ENCODE measurements around the gene DDIT4.
"Not testable (repeated sequence)": the region's sequence is repeated elsewhere in the genome, so short reads cannot be mapped to it uniquely, and the experiment has no call there.

The DDIT4 gene

GRCh38 chr10:72275351-72276012 lies 1.8 kb downstream of the DDIT4 start:
- peak overlapping the region; percentile 99 for H3K9ac ChIP-seq (ENCODE audit: low read length)
- H3K36me3 ChIP-seq (ENCODE audit: control insufficient read depth, insufficient read depth, low read length), result peaks cover 10% of the 10 kb centered on the region
- no peaks in the 10 kb centered on the region for H3K27me3 ChIP-seq (ENCODE audit: control insufficient read depth, insufficient read depth, low read length)
- H3K4me1 ChIP-seq (ENCODE audit: control insufficient read depth, insufficient read depth, low read length), result peaks cover 31% of the 10 kb centered on the region
- H3K4me3 ChIP-seq (ENCODE audit: low read length), result peak overlapping the region; percentile 97
- H3K9me3 ChIP-seq (ENCODE audit: control insufficient read depth, low read length), result no peaks in the 10 kb centered on the region

DNA sequence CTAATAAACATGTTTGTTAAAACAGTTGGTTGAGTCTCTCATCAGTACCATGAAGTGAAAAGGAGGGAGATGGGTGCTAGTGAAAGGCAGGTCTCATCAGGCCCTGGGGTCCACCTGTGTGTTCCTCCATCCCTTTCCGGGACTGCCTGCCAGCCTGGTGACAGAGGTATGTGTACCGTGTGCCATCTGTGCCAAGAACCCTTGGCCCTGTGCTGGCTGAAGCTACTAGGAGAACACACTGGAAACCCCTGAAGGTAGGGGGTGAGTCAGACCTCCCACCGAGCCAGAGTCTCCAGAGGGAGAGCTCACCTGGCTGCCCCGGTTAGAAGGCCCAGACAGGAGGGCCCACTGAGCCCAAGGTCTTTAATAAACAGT lies 2.3 kb downstream of the DDIT4 start:
- H3K9me3 ChIP-seq (ENCODE audit: control insufficient read depth, low read length), result no peaks in the 10 kb centered on the region
- peak overlapping the region; percentile 99 for H3K9ac ChIP-seq (ENCODE audit: low read length)
- no peaks in the 10 kb centered on the region for H3K27me3 ChIP-seq (ENCODE audit: control insufficient read depth, insufficient read depth, low read length)
- peaks cover 31% of the 10 kb centered on the region for H3K4me1 ChIP-seq (ENCODE audit: control insufficient read depth, insufficient read depth, low read length)
- peaks cover 10% of the 10 kb centered on the region for H3K36me3 ChIP-seq (ENCODE audit: control insufficient read depth, insufficient read depth, low read length)
- H3K4me3 ChIP-seq (ENCODE audit: low read length), result no peak overlapping the region

DNA sequence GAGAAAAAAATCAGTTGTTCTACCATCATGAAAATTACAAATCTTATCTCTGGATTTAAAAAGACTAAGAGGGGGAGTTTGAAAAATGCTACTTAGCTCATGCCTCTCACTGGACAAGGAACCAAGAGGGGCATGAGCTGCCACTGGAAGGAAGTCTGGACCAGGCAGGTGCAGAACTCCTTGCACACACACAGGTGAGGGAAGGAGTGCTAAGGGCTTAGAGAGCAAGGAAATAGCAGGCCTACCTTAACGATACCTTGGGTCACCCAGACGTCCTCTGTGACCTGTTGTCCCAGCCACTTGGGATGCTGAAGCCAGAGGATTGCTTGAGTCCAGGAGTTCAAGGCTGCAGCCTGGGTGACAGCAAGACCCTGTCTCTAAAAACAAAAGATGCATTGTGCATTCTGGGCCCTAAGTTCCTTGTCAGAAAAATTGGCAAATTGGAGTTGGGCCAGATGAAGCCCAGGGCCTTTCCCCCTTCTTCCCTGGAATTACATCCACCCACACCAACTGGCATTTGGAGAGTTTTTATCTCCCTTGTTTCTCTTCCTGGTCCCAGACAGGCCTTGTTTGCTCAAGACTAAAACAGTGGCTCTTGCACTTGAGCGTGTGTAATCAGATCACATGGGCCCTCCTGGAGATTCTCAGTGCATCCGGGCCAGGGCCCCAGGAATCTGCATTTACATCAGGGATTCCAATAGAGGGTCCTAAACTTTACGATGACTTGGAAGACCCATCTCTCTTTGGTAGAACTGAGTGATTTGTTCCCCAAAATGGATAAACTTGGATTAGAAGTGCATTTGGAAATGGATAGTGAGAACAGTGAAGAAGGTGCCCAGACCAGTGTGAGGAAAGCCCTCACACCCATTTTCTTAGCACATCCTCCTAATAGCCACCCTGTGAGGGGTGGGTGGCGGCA lies 3.0 kb downstream of the DDIT4 start:
- no peaks in the 10 kb centered on the region for H3K27me3 ChIP-seq (ENCODE audit: control insufficient read depth, insufficient read depth, low read length)
- no peak overlapping the region for H3K4me3 ChIP-seq (ENCODE audit: low read length)
- peak overlapping the region; percentile 99 for H3K9ac ChIP-seq (ENCODE audit: low read length)
- peaks cover 10% of the 10 kb centered on the region for H3K36me3 ChIP-seq (ENCODE audit: control insufficient read depth, insufficient read depth, low read length)
- no peaks in the 10 kb centered on the region for H3K9me3 ChIP-seq (ENCODE audit: control insufficient read depth, low read length)
- H3K4me1 ChIP-seq (ENCODE audit: control insufficient read depth, insufficient read depth, low read length), result peaks cover 31% of the 10 kb centered on the region

DNA sequence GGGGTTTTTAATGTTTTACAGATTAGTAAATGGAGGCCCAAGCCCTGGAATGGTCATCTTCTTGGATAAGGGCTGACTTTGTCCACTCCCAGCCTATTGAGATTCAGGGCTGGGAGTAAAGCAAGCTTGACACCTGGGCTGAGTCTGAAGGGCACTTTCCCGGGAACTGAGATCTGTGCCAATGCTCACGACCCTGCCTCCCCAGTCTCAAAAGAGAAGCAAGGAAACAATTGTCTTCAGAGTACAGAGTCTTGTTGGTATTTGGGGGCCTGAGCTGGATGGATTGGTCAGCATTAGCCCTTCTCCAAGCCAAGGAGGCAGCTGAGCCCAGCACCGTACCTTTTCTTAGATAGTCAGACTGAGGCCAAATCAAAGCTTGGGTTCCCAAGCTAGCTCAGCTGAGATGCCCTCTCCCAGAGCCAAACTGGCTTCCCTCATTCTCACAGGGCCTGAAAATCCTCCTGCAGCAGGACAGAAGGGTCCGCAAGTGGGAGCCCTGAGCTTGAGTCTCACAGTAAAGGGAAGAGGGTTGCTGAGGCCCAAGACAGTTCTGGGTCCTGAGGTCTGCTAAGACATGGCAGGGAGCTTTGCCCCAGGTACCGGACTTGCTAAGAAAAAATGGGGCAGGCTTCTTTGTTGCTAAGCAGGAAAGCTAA lies 3.7 kb downstream of the DDIT4 start:
- Histone ChIP-seq H3K9me3 (ENCODE audit: control insufficient read depth, low read length) (no peaks in the 10 kb centered on the region), H3K4me3 (ENCODE audit: low read length) (no peak overlapping the region), H3K36me3 (ENCODE audit: control insufficient read depth, insufficient read depth, low read length) (peaks cover 10% of the 10 kb centered on the region), H3K27me3 (ENCODE audit: control insufficient read depth, insufficient read depth, low read length) (no peaks in the 10 kb centered on the region), H3K4me1 (ENCODE audit: control insufficient read depth, insufficient read depth, low read length) (peaks cover 26% of the 10 kb centered on the region), H3K9ac (ENCODE audit: low read length) (peak overlapping the region; percentile 11)

DNA sequence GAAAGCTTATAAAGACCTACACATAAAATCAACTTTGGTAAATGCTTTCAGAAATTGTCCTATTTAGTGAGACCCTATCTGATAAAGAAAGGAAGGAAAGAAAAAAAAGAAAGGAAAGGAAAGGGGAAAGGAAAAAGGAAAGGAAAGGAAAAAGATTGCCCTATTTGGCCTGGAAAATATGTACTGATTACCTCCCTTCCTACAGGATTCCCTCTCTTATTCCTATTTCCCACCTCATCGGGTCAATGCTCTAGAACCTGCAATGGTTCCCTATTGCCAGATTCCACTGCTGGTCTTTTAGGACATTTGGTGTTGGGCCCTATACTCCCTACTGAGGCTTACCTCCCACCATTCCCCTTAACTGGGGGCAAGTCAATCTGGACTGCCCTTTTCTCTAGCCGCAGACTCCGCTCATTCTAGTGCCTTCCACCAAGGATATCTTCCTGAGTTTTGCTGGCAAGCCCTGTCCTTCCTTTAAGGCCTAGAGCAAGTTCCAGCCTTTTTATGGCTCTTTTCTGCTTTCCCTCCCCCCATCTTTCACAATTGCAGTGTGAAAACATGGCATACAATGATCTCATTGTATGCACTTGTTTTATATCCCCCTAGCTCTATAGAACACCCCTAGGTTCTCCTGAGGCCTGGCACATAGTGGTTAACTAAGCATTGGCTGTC lies 4.4 kb downstream of the DDIT4 start:
- H3K9ac ChIP-seq (ENCODE audit: low read length), result peak overlapping the region; percentile 11
- no peaks in the 10 kb centered on the region for H3K27me3 ChIP-seq (ENCODE audit: control insufficient read depth, insufficient read depth, low read length)
- no peak overlapping the region for H3K4me3 ChIP-seq (ENCODE audit: low read length)
- peaks cover 21% of the 10 kb centered on the region for H3K4me1 ChIP-seq (ENCODE audit: control insufficient read depth, insufficient read depth, low read length)
- peaks cover 10% of the 10 kb centered on the region for H3K36me3 ChIP-seq (ENCODE audit: control insufficient read depth, insufficient read depth, low read length)
- no peaks in the 10 kb centered on the region for H3K9me3 ChIP-seq (ENCODE audit: control insufficient read depth, low read length)

GRCh38 chr10:72278668-72279393 lies 5.1 kb downstream of the DDIT4 start:
- peaks cover 10% of the 10 kb centered on the region for H3K36me3 ChIP-seq (ENCODE audit: control insufficient read depth, insufficient read depth, low read length)
- H3K27me3 ChIP-seq (ENCODE audit: control insufficient read depth, insufficient read depth, low read length), result no peaks in the 10 kb centered on the region
- H3K9ac ChIP-seq (ENCODE audit: low read length), result no peak overlapping the region
- no peak overlapping the region for H3K4me3 ChIP-seq (ENCODE audit: low read length)
- no peaks in the 10 kb centered on the region for H3K9me3 ChIP-seq (ENCODE audit: control insufficient read depth, low read length)
- peaks cover 21% of the 10 kb centered on the region for H3K4me1 ChIP-seq (ENCODE audit: control insufficient read depth, insufficient read depth, low read length)

DNA sequence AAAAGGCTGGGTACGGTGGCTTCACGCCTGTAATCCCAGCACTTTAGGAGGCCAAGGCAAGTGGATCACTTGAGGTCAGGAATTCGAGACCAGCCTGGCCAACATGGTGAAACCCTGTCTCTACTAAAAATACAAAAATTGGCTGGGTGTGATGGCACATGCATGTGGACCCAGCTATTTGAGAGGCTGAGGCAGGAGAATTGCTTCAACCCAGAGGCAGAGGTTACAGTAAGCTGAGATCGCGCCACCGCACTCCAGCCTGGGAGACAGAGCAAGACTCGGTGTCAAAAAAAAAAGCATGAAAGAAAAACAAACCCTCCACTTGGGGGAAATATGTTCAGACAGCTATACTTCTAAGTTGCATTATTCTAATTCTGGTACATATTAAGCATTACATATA lies 5.9 kb downstream of the DDIT4 start:
- peaks cover 21% of the 10 kb centered on the region for H3K4me1 ChIP-seq (ENCODE audit: control insufficient read depth, insufficient read depth, low read length)
- H3K4me3 ChIP-seq (ENCODE audit: low read length); H3K27me3 ChIP-seq (ENCODE audit: control insufficient read depth, insufficient read depth, low read length); H3K9ac ChIP-seq (ENCODE audit: low read length); H3K9me3 ChIP-seq (ENCODE audit: control insufficient read depth, low read length): not testable (repeated sequence)
- H3K36me3 ChIP-seq (ENCODE audit: control insufficient read depth, insufficient read depth, low read length), result peaks cover 10% of the 10 kb centered on the region

DNA sequence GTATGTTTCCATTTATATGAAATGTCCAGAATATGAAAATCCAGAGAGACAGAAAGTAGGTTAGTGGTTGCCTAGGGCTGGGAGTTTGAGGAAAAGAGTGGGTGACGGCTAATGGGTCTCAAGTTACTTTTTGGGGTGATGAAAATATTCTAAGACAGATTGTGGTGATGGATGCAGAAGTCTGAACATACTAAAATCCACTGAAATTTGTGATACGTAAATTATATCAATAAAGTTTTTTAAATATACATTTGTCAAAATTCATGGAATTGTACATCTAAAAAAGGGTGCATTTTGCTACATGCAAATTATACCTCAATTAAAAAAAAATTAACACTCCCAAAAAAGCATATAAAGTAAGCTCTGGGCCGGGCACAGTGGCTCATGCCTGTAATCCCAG lies 9.4 kb downstream of the DDIT4 start:
- H3K27me3 ChIP-seq (ENCODE audit: control insufficient read depth, insufficient read depth, low read length), result no peaks in the 10 kb centered on the region
- H3K9me3 ChIP-seq (ENCODE audit: control insufficient read depth, low read length), result no peaks in the 10 kb centered on the region
- H3K4me3 ChIP-seq (ENCODE audit: low read length), result no peak overlapping the region
- H3K36me3 ChIP-seq (ENCODE audit: control insufficient read depth, insufficient read depth, low read length), result no peaks in the 10 kb centered on the region
- no peaks in the 10 kb centered on the region for H3K4me1 ChIP-seq (ENCODE audit: control insufficient read depth, insufficient read depth, low read length)
- H3K9ac ChIP-seq (ENCODE audit: low read length), result no peak overlapping the region

GRCh38 chr10:72285972-72286521 lies 12.3 kb downstream of the DDIT4 start:
- Histone ChIP-seq H3K36me3 (ENCODE audit: control insufficient read depth, insufficient read depth, low read length) (no peaks in the 10 kb centered on the region), H3K4me3 (ENCODE audit: low read length) (no peak overlapping the region), H3K27me3 (ENCODE audit: control insufficient read depth, insufficient read depth, low read length) (no peaks in the 10 kb centered on the region), H3K4me1 (ENCODE audit: control insufficient read depth, insufficient read depth, low read length) (peaks cover 4% of the 10 kb centered on the region), H3K9me3 (ENCODE audit: control insufficient read depth, low read length) (no peaks in the 10 kb centered on the region), H3K9ac (ENCODE audit: low read length) (no peak overlapping the region)

- Histone ChIP-seq H3K27me3 (ENCODE audit: control insufficient read depth, insufficient read depth, low read length) (no peaks in the 10 kb centered on the region), H3K4me1 (ENCODE audit: control insufficient read depth, insufficient read depth, low read length) (peaks cover 35% of the 10 kb centered on the region), H3K9ac (ENCODE audit: low read length) (no peak overlapping the region), H3K9me3 (ENCODE audit: control insufficient read depth, low read length) (no peaks in the 10 kb centered on the region), H3K4me3 (ENCODE audit: low read length) (no peak overlapping the region), H3K36me3 (ENCODE audit: control insufficient read depth, insufficient read depth, low read length) (no peaks in the 10 kb centered on the region)
Observed at GRCh38 chr10:72291019-72291532, 17.4 kb downstream of the DDIT4 start.

DNA sequence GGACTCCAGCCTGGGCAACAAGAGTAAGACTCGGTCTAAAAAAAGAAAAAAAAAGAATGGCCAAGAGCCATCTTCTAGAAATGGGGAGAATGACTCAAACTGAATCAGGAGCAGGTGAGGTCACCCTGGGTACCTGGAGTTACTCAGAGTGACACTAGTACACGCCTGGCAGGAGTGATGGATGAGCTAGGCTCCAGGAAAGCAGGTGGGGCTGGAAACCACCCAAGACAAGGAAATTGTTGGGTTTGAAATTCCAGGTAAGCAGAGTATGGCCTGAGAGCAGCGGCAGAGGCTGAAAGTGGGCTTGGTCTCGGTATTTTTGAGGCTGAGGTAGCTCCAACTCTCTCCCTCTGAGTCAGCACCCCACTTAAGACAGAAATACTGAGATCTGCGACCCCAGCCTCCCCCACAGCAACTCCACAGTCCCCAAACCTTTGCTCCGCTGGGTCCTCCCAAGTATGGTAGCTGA lies 18.5 kb downstream of the DDIT4 start:
- peak overlapping the region; percentile 64 for H3K9ac ChIP-seq (ENCODE audit: low read length)
- no peaks in the 10 kb centered on the region for H3K36me3 ChIP-seq (ENCODE audit: control insufficient read depth, insufficient read depth, low read length)
- no peak overlapping the region for H3K4me3 ChIP-seq (ENCODE audit: low read length)
- no peaks in the 10 kb centered on the region for H3K9me3 ChIP-seq (ENCODE audit: control insufficient read depth, low read length)
- H3K27me3 ChIP-seq (ENCODE audit: control insufficient read depth, insufficient read depth, low read length), result no peaks in the 10 kb centered on the region
- H3K4me1 ChIP-seq (ENCODE audit: control insufficient read depth, insufficient read depth, low read length), result peaks cover 37% of the 10 kb centered on the region
